ENCODE data around the gene IL6ST. TPM values are rescaled to one million over a fixed set of nuclear protein-coding genes. Genes with fewer than 3 reads are reported as not detected.

IL6ST gene
- total and polyA plus RNA-seq, 4 donors: 51.3 to 438 (median 109) TPM

DNA sequence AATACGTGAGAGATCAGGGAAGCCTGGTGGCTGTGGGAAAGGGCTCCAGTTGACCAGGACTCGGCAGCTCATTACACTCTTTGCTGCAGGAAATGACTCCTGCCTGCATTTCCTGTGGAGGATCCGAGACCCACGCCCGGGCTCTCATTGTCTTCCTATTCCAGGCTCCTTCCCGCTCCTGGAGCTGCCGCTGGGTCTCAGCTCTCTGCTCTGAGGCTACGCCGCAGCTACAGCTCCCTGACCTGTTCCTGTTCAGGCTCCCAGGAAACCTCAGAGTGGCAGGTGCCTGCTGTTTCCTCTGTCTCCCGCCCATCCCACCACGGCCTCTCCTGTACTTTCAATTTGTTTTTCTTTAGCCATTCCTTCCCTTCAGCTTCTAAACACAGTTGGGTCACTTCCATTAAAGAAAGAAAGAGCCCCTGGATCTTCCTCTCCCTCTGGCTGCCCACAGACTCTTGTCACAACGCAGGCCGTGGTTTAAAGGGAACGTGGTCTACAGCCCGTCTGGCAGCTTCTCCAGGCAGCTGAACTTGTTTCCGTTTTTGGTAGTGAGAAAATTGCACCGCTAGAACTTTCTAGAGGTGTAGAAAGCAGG, 71.5 kb downstream of the IL6ST start (continued):
- TF ChIP-seq, protein P1, sequence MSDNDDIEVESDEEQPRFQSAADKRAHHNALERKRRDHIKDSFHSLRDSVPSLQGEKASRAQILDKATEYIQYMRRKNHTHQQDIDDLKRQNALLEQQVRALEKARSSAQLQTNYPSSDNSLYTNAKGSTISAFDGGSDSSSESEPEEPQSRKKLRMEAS (IDR thresholded peaks at IDR 0.05): no peak
- TF ChIP-seq, protein P2, sequence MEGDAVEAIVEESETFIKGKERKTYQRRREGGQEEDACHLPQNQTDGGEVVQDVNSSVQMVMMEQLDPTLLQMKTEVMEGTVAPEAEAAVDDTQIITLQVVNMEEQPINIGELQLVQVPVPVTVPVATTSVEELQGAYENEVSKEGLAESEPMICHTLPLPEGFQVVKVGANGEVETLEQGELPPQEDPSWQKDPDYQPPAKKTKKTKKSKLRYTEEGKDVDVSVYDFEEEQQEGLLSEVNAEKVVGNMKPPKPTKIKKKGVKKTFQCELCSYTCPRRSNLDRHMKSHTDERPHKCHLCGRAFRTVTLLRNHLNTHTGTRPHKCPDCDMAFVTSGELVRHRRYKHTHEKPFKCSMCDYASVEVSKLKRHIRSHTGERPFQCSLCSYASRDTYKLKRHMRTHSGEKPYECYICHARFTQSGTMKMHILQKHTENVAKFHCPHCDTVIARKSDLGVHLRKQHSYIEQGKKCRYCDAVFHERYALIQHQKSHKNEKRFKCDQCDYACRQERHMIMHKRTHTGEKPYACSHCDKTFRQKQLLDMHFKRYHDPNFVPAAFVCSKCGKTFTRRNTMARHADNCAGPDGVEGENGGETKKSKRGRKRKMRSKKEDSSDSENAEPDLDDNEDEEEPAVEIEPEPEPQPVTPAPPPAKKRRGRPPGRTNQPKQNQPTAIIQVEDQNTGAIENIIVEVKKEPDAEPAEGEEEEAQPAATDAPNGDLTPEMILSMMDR (IDR thresholded peaks at IDR 0.05; ENCODE audit: low read depth, low read length, missing input control): no peak
- TF ChIP-seq HNF4A (conservative IDR thresholded peaks at IDR 0.05) (no peak), RXRA (IDR thresholded peaks at IDR 0.05) (no peak), TAF1 (conservative IDR thresholded peaks at IDR 0.05) (no peak), JUND (IDR thresholded peaks at IDR 0.05) (no peak)
- TF ChIP-seq, protein P3, sequence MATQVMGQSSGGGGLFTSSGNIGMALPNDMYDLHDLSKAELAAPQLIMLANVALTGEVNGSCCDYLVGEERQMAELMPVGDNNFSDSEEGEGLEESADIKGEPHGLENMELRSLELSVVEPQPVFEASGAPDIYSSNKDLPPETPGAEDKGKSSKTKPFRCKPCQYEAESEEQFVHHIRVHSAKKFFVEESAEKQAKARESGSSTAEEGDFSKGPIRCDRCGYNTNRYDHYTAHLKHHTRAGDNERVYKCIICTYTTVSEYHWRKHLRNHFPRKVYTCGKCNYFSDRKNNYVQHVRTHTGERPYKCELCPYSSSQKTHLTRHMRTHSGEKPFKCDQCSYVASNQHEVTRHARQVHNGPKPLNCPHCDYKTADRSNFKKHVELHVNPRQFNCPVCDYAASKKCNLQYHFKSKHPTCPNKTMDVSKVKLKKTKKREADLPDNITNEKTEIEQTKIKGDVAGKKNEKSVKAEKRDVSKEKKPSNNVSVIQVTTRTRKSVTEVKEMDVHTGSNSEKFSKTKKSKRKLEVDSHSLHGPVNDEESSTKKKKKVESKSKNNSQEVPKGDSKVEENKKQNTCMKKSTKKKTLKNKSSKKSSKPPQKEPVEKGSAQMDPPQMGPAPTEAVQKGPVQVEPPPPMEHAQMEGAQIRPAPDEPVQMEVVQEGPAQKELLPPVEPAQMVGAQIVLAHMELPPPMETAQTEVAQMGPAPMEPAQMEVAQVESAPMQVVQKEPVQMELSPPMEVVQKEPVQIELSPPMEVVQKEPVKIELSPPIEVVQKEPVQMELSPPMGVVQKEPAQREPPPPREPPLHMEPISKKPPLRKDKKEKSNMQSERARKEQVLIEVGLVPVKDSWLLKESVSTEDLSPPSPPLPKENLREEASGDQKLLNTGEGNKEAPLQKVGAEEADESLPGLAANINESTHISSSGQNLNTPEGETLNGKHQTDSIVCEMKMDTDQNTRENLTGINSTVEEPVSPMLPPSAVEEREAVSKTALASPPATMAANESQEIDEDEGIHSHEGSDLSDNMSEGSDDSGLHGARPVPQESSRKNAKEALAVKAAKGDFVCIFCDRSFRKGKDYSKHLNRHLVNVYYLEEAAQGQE (IDR thresholded peaks at IDR 0.05): no peak

DNA sequence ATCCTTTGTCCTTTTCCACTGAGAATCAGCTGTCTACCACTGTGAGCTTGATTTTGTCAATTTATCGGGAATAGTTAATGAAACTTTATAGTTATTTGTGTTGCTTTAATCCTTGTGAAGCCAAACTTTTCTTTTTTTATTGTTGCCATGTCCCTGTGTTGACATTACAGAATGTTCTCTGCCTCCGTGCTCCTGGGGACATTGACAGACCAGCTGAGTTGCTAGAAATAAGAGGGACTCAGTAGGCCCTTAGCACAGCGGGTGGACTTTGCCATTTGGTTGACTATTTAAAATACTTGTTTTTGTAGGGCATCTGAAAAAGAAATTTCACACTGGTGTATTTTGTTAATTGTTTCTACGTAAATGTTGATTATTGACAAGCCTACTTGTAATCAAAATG, 73.1 kb downstream of the IL6ST start:
- Histone ChIP-seq H3K9me3 (ENCODE audit: control insufficient read depth in 4 of 4, low read length in 3 of 4) (no peaks in the 10 kb centered on the region), H3K27me3 (ENCODE audit: control insufficient read depth in 4 of 4, insufficient read depth in 4 of 4, low read length in 3 of 4) (no peaks in the 10 kb centered on the region), H3K36me3 (ENCODE audit: control insufficient read depth in 4 of 4, insufficient read depth in 3 of 4, low read depth in 1 of 4, low read length in 3 of 4) (no peaks in the 10 kb centered on the region), H3K4me3 (ENCODE audit: low read depth in 1 of 3, low read length in 3 of 3) (no peak overlapping the region), H3K27ac (ENCODE audit: low read depth in 1 of 2, low read length in 2 of 2) (no peak overlapping the region), H3K9ac (ENCODE audit: low read depth in 1 of 2, low read length in 2 of 2) (no peak overlapping the region), H3K4me1 (ENCODE audit: control insufficient read depth in 4 of 4, insufficient read depth in 4 of 4, low read length in 3 of 4) (no peaks in the 10 kb centered on the region)
- 70% methylated on average over 4 of the region's 4 CpGs for WGBS
- DNase-seq (ENCODE audit: low spot score): no peak
- TF ChIP-seq, protein P3 (IDR thresholded peaks at IDR 0.05): no peak
- no peak for TF ChIP-seq SP1 (IDR thresholded peaks at IDR 0.05)
- TF ChIP-seq RXRA (IDR thresholded peaks at IDR 0.05): no peak
- no peak for TF ChIP-seq EGR1 (IDR thresholded peaks at IDR 0.05; ENCODE audit: low read depth in 2 of 2)
- TF ChIP-seq FOXA1 (IDR thresholded peaks at IDR 0.05): no peak
- TF ChIP-seq HNF4A (conservative IDR thresholded peaks at IDR 0.05): peak; percentile 35 to 47

All from liver (tissue), 9 donors.